NCI-H2171 treated with DMSO at 0.1 percent for 48 hours (cell line): ENCODE measurements around the gene TBC1D5.
"Not testable (repeated sequence)": the region's sequence is repeated elsewhere in the genome, so short reads cannot be mapped to it uniquely, and the experiment has no call there.

Source experiments
- DNase-seq: peaks from one replicate; lab custom pipeline; 2025; lab: John Stamatoyannopoulos, UW

The TBC1D5 gene

GRCh38 chr3:17401912-17402311, 340.5 kb downstream of the TBC1D5 start:
- DNase-seq: no peak

- no peak for DNase-seq
Observed at GRCh38 chr3:17399586-17399985, 342.8 kb downstream of the TBC1D5 start.

GRCh38 chr3:17398959-17399551, 343.4 kb downstream of the TBC1D5 start:
- no peak for DNase-seq

GRCh38 chr3:17396036-17396435, 346.4 kb downstream of the TBC1D5 start:
- DNase-seq: no peak

GRCh38 chr3:17394541-17395155, 347.8 kb downstream of the TBC1D5 start:
- DNase-seq: no peak

- DNase-seq: not testable (repeated sequence)
Observed at GRCh38 chr3:17392516-17392915, 349.9 kb downstream of the TBC1D5 start.

GRCh38 chr3:17390785-17391184, 351.6 kb downstream of the TBC1D5 start:
- no peak for DNase-seq

GRCh38 chr3:17387108-17387507, 355.3 kb downstream of the TBC1D5 start:
- DNase-seq: no peak

GRCh38 chr3:17386432-17386831, 356.0 kb downstream of the TBC1D5 start:
- no peak for DNase-seq

GRCh38 chr3:17384567-17385296, 357.7 kb downstream of the TBC1D5 start:
- DNase-seq: no peak

GRCh38 chr3:17373304-17373703, 369.1 kb downstream of the TBC1D5 start:
- no peak for DNase-seq

- DNase-seq: no peak
Observed at GRCh38 chr3:17372362-17373210, 369.8 kb downstream of the TBC1D5 start.

GRCh38 chr3:17369973-17370372, 372.5 kb downstream of the TBC1D5 start:
- DNase-seq: no peak

GRCh38 chr3:17367171-17367570, 375.3 kb downstream of the TBC1D5 start:
- no peak for DNase-seq

- DNase-seq: no peak
Observed at GRCh38 chr3:17360991-17361390, 381.4 kb downstream of the TBC1D5 start.

- no peak for DNase-seq
Observed at GRCh38 chr3:17359911-17360310, 382.5 kb downstream of the TBC1D5 start.

- no peak for DNase-seq
Observed at GRCh38 chr3:17357035-17357710, 385.3 kb downstream of the TBC1D5 start.

GRCh38 chr3:17356585-17356984, 385.8 kb downstream of the TBC1D5 start:
- no peak for DNase-seq

- DNase-seq: no peak
Observed at GRCh38 chr3:17355591-17355990, 386.8 kb downstream of the TBC1D5 start.

- no peak for DNase-seq
Observed at GRCh38 chr3:17354341-17354740, 388.1 kb downstream of the TBC1D5 start.

GRCh38 chr3:17352620-17353019, 389.8 kb downstream of the TBC1D5 start:
- no peak for DNase-seq

GRCh38 chr3:17351193-17351592, 391.2 kb downstream of the TBC1D5 start:
- not testable (repeated sequence) for DNase-seq
